Astrocyte of the spinal cord (primary cell): ENCODE data around the gene LRP1B.

Experiments used
- DNase-seq: peaks from one replicate; pipeline ENCODE4 v3.0.0; 2011; ENCODE audit warnings: low read depth, low spot score
- H3K4me3 ChIP-seq: 2 replicates; pipeline ENCODE4 v1.5.1; 2011; ENCODE audit warnings: low read depth, mild to moderate bottlenecking, low read length, moderate library complexity
- CTCF ChIP-seq: IDR thresholded peaks from 2 replicates; pipeline ENCODE4 v1.5.1; 2012; ENCODE audit warnings: low read depth, mild to moderate bottlenecking, low read length, inconsistent platforms
- in situ Hi-C: cut with HindIII; loops from 2 replicates; pipeline ENCODE4 v1.10.0; 2017; ENCODE audit warnings: low sequenced_read_pairs

LRP1B gene

GRCh38 chr2:141526760-141527159 is 604.1 kb downstream of the LRP1B start:
- no peak overlapping the region for H3K4me3 ChIP-seq
- in situ Hi-C loops, result no loop called here
- no peak for DNase-seq
- TF ChIP-seq CTCF, result no peak

- H3K4me3 ChIP-seq, result no peak overlapping the region
- DNase-seq, result no peak
- TF ChIP-seq CTCF, result no peak
- in situ Hi-C loops, result no loop called here
These were observed 606.0 kb downstream of the LRP1B start for GRCh38 chr2:141524777-141525176.

GRCh38 chr2:141523199-141523598 is 607.6 kb downstream of the LRP1B start:
- in situ Hi-C loops, result no loop called here
- TF ChIP-seq CTCF, result no peak
- no peak overlapping the region for H3K4me3 ChIP-seq
- no peak for DNase-seq

GRCh38 chr2:141522702-141523101 is 608.1 kb downstream of the LRP1B start:
- in situ Hi-C loops, result no loop called here
- no peak for TF ChIP-seq CTCF
- no peak overlapping the region for H3K4me3 ChIP-seq
- DNase-seq, result no peak

GRCh38 chr2:141522048-141522447 is 608.8 kb downstream of the LRP1B start:
- in situ Hi-C loops, result no loop called here
- no peak for TF ChIP-seq CTCF
- H3K4me3 ChIP-seq, result no peak overlapping the region
- DNase-seq, result no peak

- H3K4me3 ChIP-seq, result no peak overlapping the region
- in situ Hi-C loops, result no loop called here
- no peak for DNase-seq
- TF ChIP-seq CTCF, result no peak
These were observed 610.9 kb downstream of the LRP1B start for GRCh38 chr2:141519906-141520305.

GRCh38 chr2:141517852-141518421 is 612.9 kb downstream of the LRP1B start:
- no peak overlapping the region for H3K4me3 ChIP-seq
- no peak for DNase-seq
- TF ChIP-seq CTCF, result no peak
- in situ Hi-C loops, result no loop called here
